Endothelial cell (in vitro differentiated cells): ENCODE data around the gene TBL1XR1. TPM values are rescaled to one million over a fixed set of nuclear protein-coding genes. Genes with fewer than 3 reads are reported as not detected.

ENCODE experiments used
- DNase-seq: peaks from one replicate; pipeline ENCODE4 v3.0.0; 2021; ENCODE audit warnings: low spot score
- H3K27ac Mint-ChIP-seq: one replicate; pipeline ENCODE4 v1.8.0; 2021; ENCODE audit warnings: mixed read lengths, inconsistent platforms; ENCODE audit not compliant: unreplicated experiment
- H3K27me3 Mint-ChIP-seq: one replicate; pipeline ENCODE4 v1.8.0; 2021; ENCODE audit warnings: mild to moderate bottlenecking, moderate library complexity, mixed read lengths, inconsistent platforms; ENCODE audit not compliant: unreplicated experiment
- H3K36me3 Mint-ChIP-seq: one replicate; pipeline ENCODE4 v1.8.0; 2021; ENCODE audit warnings: mild to moderate bottlenecking, low read depth, mixed read lengths, inconsistent platforms; ENCODE audit not compliant: unreplicated experiment
- H3K4me1 Mint-ChIP-seq: one replicate; pipeline ENCODE4 v1.8.0; 2021; ENCODE audit warnings: mild to moderate bottlenecking, mixed read lengths, inconsistent platforms; ENCODE audit not compliant: unreplicated experiment
- H3K4me3 Mint-ChIP-seq: one replicate; pipeline ENCODE4 v1.8.0; 2021; ENCODE audit warnings: mild to moderate bottlenecking, mixed read lengths, inconsistent platforms; ENCODE audit not compliant: unreplicated experiment
- H3K9me3 Mint-ChIP-seq: one replicate; pipeline ENCODE4 v1.8.0; 2021; ENCODE audit warnings: mixed read lengths, inconsistent platforms; ENCODE audit not compliant: unreplicated experiment
- total RNA-seq: library from RNA; stranded (reverse); fragmentation: NEBNext Ultra II Directional; extraction: Animal tissue kit (Norgen Biotek cat#: 25700); gene quantifications from one replicate; pipeline ENCODE4 v1.2.1, GENCODE V29; 2021; ENCODE audit not compliant: unreplicated experiment
- TF ChIP-seq, protein P1 (sequence below): fragments of 200-600 bp; sonication (generic); IDR thresholded peaks from one replicate; pipeline ENCODE4 v1.5.0; 2021; ENCODE audit warnings: antibody characterized with exemption; ENCODE audit not compliant: unreplicated experiment

The TBL1XR1 gene
- total RNA-seq, 1 donor from 2014 or later = 156 TPM

DNA sequence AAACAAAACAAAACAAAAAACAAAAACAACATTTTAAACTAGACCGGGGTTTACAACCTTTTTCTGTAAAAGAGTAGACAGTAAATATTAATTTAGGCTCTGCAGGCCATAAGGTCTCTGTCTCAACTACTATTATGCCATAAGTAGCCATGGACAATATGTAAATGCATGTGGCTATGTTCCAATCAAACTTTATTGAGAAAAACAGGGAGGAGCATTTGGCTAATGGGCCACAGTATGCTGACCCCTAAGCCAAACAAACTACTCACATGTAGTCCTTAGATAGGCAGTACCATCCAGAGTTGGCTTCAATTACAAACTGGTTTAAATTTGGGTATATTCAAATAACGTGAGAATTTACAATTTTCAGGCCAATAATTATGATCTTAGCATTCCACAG, 144.2 kb downstream of the TBL1XR1 start:
- Mint-ChIP-seq H3K9me3 (no peaks in the 10 kb centered on the region), H3K27ac (no peak overlapping the region), H3K4me1 (no peaks in the 10 kb centered on the region), H3K36me3 (peaks cover 9% of the 10 kb centered on the region), H3K4me3 (no peak overlapping the region), H3K27me3 (no peaks in the 10 kb centered on the region)
- TF ChIP-seq, protein P1, sequence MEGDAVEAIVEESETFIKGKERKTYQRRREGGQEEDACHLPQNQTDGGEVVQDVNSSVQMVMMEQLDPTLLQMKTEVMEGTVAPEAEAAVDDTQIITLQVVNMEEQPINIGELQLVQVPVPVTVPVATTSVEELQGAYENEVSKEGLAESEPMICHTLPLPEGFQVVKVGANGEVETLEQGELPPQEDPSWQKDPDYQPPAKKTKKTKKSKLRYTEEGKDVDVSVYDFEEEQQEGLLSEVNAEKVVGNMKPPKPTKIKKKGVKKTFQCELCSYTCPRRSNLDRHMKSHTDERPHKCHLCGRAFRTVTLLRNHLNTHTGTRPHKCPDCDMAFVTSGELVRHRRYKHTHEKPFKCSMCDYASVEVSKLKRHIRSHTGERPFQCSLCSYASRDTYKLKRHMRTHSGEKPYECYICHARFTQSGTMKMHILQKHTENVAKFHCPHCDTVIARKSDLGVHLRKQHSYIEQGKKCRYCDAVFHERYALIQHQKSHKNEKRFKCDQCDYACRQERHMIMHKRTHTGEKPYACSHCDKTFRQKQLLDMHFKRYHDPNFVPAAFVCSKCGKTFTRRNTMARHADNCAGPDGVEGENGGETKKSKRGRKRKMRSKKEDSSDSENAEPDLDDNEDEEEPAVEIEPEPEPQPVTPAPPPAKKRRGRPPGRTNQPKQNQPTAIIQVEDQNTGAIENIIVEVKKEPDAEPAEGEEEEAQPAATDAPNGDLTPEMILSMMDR = no peak
- DNase-seq = no peak

DNA sequence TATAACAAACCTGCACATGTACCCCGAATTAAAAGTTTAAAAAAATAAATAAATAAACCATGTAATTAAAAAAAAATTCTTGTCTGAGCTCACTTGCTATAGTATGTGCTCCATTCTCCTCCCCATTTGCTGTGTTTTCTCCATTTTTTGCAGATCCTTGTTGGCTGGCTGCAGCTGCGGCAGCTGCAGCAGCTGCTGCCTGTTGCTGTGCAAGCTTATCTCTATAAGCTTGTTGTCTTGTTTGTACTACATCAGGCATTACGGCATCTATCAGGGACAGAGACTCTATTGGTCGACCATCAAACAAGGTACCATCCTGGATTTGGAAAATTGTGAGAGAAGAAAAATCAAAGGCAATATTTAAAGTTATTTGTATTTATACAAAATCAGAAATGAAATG, 145.9 kb downstream of the TBL1XR1 start:
- H3K9me3 Mint-ChIP-seq = no peaks in the 10 kb centered on the region
- no peak for DNase-seq
- H3K4me3 Mint-ChIP-seq = no peak overlapping the region
- H3K36me3 Mint-ChIP-seq = peaks cover 13% of the 10 kb centered on the region
- H3K4me1 Mint-ChIP-seq = no peaks in the 10 kb centered on the region
- TF ChIP-seq, protein P1 = no peak
- no peak overlapping the region for H3K27ac Mint-ChIP-seq
- H3K27me3 Mint-ChIP-seq = no peaks in the 10 kb centered on the region

DNA sequence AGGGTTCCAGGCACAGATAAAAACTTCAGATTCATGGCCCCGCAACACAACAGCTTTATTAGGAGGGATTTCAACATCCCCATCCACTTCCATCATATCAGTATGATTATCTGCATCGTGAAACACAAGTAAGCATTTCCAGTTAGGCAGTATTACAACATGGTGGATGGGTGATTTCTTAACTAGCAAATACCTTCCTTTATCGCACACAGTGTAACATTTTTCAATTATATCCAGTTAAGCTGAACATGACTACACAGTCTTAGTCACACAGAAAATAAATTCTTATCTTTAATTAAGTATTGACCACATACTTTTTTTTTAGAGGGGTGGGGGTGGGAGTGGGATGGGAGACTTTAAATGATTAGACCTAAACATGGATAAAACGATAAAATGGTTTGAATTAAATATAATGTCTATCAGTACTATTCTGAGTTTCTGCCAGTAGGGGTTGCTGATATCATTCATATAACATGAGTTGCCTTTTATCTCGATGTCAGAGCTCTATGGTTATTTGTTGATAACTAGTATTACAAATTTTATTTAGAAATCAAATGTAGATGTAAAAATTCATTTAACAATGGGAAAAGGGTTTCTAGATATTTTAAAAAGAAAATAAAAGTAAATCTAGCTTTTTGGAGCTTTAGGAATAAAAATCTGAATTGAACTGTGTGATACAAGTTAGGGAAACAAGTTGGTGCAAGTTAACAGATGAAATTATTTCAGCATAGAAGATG, 146.6 kb downstream of the TBL1XR1 start:
- Mint-ChIP-seq H3K4me3 (no peak overlapping the region), H3K27me3 (no peaks in the 10 kb centered on the region), H3K4me1 (no peaks in the 10 kb centered on the region), H3K27ac (no peak overlapping the region), H3K36me3 (peaks cover 16% of the 10 kb centered on the region), H3K9me3 (no peaks in the 10 kb centered on the region)
- DNase-seq = no peak
- TF ChIP-seq, protein P1 = peak; percentile 46

DNA sequence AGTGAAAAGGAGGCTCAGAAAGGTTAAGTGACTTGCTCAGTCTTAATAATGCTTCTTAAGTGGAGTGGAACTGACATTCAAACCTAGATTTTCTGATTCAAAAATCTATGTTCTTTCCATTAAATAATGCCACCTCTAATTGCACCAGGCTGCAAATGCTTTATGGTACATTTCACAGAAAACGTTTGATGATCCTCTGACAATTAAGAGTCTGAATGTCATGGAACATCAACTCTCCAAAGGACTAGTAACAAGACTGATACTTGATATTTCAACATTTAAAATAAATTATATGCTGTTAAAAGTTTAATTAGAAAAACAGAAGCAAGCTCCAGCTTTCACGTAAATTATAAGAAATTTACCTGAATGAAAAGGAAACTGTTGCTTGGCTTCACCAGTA, 151.5 kb downstream of the TBL1XR1 start:
- H3K36me3 Mint-ChIP-seq = peaks cover 33% of the 10 kb centered on the region
- no peaks in the 10 kb centered on the region for H3K9me3 Mint-ChIP-seq
- no peak overlapping the region for H3K27ac Mint-ChIP-seq

DNA sequence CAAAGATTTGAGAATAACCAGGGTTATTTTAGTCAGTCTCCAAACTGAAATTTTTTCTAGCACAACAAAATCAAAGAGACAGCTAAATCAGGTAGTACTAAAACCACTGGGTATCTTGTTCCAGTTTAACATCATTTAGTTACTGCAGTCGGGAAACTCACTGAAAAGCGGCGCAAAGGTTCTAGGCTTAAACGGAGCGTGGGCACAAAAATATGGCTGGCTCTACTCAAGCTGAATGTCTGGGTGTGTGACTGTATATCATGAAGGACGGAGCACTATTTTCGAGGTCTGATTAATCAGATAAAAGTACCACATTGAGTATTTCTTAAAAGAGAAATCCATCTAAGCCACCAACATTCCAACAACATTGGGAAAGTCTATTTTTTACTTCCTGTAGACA, 152.1 kb downstream of the TBL1XR1 start:
- peaks cover 12% of the 10 kb centered on the region for H3K4me1 Mint-ChIP-seq
- TF ChIP-seq, protein P1 = no peak
- no peak overlapping the region for H3K27ac Mint-ChIP-seq
- peaks cover 1% of the 10 kb centered on the region for H3K27me3 Mint-ChIP-seq
- no peak for DNase-seq
- no peak overlapping the region for H3K4me3 Mint-ChIP-seq
- H3K36me3 Mint-ChIP-seq = peaks cover 30% of the 10 kb centered on the region
- no peaks in the 10 kb centered on the region for H3K9me3 Mint-ChIP-seq

More for the DNA sequence above, 151.5 kb downstream of the TBL1XR1 start:
- no peak overlapping the region for H3K4me3 Mint-ChIP-seq
- peaks cover 12% of the 10 kb centered on the region for H3K4me1 Mint-ChIP-seq
- TF ChIP-seq, protein P1 = no peak
- peaks cover 1% of the 10 kb centered on the region for H3K27me3 Mint-ChIP-seq
- DNase-seq = no peak
